Right lobe of liver (tissue), 6 donors: ENCODE measurements around the gene DDX51. TPM values are rescaled to one million over a fixed set of nuclear protein-coding genes. Genes with fewer than 3 reads are reported as not detected.

ENCODE experiments used
- ATAC-seq, 4 donors: fragments of 200-7000 bp; cut with Tn5 transposase; one replicate each; pipeline ENCODE4 v1.9.1; 2020; ENCODE audit warnings: mild to moderate bottlenecking in 4 of 4, moderate library complexity in 4 of 4
- DNase-seq, 3 donors: peaks; one replicate each; pipeline ENCODE4 v3.0.0-alpha.2; 2020
- H3K27ac ChIP-seq, 3 donors: fragments of 200-600 bp; one replicate each; pipeline ENCODE4 v1.8.0; 2022
- H3K27me3 ChIP-seq, 2 donors: fragments of 200-600 bp; one replicate each; pipeline ENCODE4 v1.8.0; 2022
- H3K36me3 ChIP-seq, 4 donors: fragments of 200-600 bp; sonication (generic) in 1 of 4; one replicate each; pipeline versions ENCODE4 v1.5.1 to v1.8.0; 2017 to 2022; ENCODE audit warnings: control low read depth in 1 of 4
- H3K4me1 ChIP-seq, 4 donors: fragments of 200-600 bp; sonication (generic) in 1 of 4; one replicate each; pipeline versions ENCODE4 v1.5.1 to v1.8.0; 2017 to 2022; ENCODE audit warnings: control low read depth in 1 of 4
- H3K4me3 ChIP-seq, 3 donors: fragments of 200-600 bp; one replicate each; pipeline ENCODE4 v1.8.0; 2022
- H3K9me3 ChIP-seq, 4 donors: fragments of 200-600 bp; sonication (generic) in 1 of 4; one replicate each; pipeline versions ENCODE4 v1.5.1 to v1.8.0; 2017 to 2022; ENCODE audit warnings: control low read depth in 1 of 4
- POLR2A ChIP-seq: fragments of 450-650 bp; IDR thresholded peaks from one replicate; pipeline ENCODE4 v1.6.1; 2017; ENCODE audit warnings: antibody characterized with exemption, mild to moderate bottlenecking
- WGBS: methylation state at CpG from one replicate; pipeline ENCODE4 v1.1.6; 2018; ENCODE audit warnings: low coverage, low lambda C conversion rate; ENCODE audit not compliant: insufficient coverage; ENCODE audit errors: missing lambda C conversion rate; 5-methylcytosine and 5-hydroxymethylcytosine counted together
- intact Hi-C, 2 donors: fragments of 100-400 bp; cut with DNase I; formaldehyde crosslinking; loops; one replicate each; pipeline versions ENCODE4 v1.11.2 to v1.14.1; 2022
- total RNA-seq, 6 experiments: library from RNA; depleted of rRNA in 2 of 6; stranded (reverse); fragments of >200 nt in 2 of 6; fragmentation: NEBNext Ultra II Directional in 3 of 6; extraction: Animal tissue kit (Norgen Biotek cat#: 25700) in 3 of 6; gene quantifications; one replicate each; pipeline versions ENCODE4 v1.1.0 to v1.2.4, GENCODE V29; 2016 to 2023
- TF ChIP-seq, protein P1 (sequence below), 4 donors: fragments of 200-600 bp in 3 of 4; fragments of 450-650 bp in 1 of 4; IDR thresholded peaks; one replicate each; pipeline versions ENCODE4 v1.5.1 to v1.8.0; 2016 to 2022; ENCODE audit warnings: antibody characterized with exemption in 4 of 4, mild to moderate bottlenecking in 2 of 4
- donor health status: DM: no; HTN: yes; CAD: no.
- donor health status: DM: no; HTN: no; CAD: no.
- donor health status: DM: no; HTN: no; CAD: no.
- donor health status: DM: no; HTN: yes; CAD: no.
- donor health status: DM: no; HTN: yes; CAD: no.

The DDX51 gene
- total RNA-seq, 6 experiments from 2014 or later, result 4.2 to 9.0 (median 5.2) TPM

DNA sequence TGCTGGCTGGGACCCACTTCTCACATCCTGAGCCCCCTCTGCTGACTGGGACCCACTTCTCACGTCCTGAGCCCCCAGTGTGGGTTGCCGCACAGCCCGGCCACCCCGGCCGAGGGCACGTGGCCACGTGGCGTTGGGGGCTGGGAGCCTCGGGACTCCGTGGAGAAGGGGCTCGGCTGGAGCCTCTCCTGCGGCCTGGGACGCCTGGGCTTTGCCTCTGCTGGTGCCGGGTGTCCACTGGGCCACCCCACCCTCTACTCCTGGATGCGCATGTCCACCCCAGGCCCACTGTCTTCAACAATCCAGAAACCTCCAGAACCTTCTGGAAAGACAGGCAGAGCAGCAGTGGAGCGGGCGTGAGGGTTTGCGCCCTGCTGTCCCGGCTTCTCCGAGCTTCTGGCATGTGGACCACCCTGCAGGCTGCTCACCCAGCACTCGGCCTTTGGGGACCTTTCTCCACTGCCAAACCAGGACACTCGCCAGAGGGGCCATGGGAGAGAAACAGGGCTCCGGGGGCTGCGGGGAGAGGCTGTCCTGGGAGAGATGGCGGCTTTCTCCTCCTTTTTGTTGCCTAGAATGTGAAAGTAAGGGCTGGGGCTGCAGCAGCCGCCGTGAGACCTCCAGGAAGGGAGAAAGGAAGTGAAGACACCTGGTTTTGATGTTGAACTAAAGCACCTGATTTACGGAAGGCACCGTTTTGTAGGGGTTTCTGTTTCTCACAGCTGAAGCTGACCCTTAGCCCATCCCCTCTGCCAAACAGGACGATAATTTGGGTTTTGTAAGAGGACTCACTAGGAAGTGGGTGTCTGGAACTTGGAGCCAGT, 30.1 kb upstream of the DDX51 start:
- 38% methylated on average over 9 of the region's 30 CpGs for WGBS
- no peaks in the 10 kb centered on the region for H3K27me3 ChIP-seq

DNA sequence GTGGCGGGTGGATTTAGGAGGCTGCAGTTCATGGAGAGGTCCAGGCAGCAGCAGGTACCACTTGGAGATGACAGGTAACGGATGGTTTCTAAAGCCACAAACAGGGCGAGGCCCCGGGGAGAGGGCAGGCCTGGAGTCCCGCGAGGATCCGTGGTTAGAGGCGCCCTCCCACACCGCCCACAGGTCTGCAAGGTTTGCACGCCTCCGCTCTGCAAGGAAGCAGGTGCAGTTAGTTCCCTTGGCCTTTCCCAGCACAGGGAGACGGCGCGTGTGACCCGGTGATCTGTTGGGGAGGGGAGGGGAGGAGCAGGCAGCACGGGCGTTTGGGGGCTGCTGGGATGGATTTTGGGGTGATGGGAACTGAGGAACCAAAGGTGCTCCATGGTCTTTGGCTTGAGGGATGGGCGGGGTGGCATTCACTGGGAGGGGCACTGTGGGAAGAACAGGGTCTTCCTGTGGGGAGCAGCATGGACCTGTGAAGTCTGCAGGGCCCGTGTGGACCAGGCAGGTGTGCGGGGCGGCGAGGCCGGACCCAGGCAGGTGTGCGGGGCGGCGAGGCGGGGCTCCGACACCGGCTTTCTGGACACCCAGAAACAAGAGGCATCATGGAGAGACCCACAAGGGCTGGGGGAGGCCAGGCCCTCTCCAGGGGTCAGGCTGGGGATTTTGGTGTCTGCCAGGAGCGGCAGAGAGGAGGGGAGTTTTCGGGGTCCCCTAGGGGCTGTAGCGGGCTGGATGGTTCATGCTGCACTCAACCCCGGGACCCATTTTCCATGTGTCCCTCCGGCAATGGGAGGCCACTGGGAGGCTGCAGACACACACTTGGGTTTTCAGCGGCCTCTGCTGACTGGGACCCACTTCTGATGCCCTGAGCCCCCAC, 29.3 kb upstream of the DDX51 start:
- no peak for TF ChIP-seq POLR2A
- TF ChIP-seq, protein P1, sequence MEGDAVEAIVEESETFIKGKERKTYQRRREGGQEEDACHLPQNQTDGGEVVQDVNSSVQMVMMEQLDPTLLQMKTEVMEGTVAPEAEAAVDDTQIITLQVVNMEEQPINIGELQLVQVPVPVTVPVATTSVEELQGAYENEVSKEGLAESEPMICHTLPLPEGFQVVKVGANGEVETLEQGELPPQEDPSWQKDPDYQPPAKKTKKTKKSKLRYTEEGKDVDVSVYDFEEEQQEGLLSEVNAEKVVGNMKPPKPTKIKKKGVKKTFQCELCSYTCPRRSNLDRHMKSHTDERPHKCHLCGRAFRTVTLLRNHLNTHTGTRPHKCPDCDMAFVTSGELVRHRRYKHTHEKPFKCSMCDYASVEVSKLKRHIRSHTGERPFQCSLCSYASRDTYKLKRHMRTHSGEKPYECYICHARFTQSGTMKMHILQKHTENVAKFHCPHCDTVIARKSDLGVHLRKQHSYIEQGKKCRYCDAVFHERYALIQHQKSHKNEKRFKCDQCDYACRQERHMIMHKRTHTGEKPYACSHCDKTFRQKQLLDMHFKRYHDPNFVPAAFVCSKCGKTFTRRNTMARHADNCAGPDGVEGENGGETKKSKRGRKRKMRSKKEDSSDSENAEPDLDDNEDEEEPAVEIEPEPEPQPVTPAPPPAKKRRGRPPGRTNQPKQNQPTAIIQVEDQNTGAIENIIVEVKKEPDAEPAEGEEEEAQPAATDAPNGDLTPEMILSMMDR (IDR thresholded peaks at IDR 0.05), result no peak
- whole genome bisulfite sequencing, result 56% methylated on average over 2 of the region's 35 CpGs
- Histone ChIP-seq H3K9me3 (no peaks in the 10 kb centered on the region), H3K36me3 (no peaks in the 10 kb centered on the region), H3K4me1 (no peaks in the 10 kb centered on the region), H3K27me3 (no peaks in the 10 kb centered on the region), H3K27ac (no peak overlapping the region), H3K4me3 (no peak overlapping the region)
- intact Hi-C loops, result no loop called here
- ATAC-seq (no peak), DNase-seq (peak in 1 of 3 donors; percentile 49)

More for the DNA sequence above, 30.1 kb upstream of the DDX51 start:
- Histone ChIP-seq H3K27ac (no peak overlapping the region), H3K4me3 (no peak overlapping the region), H3K36me3 (no peaks in the 10 kb centered on the region), H3K4me1 (no peaks in the 10 kb centered on the region), H3K9me3 (no peaks in the 10 kb centered on the region)
- TF ChIP-seq, protein P1 (IDR thresholded peaks at IDR 0.05), result no peak
- no peak for TF ChIP-seq POLR2A
- DNase-seq (peak in 2 of 3 donors; percentile 12 to 47), ATAC-seq (no peak)
- intact Hi-C loops, result no loop called here

DNA sequence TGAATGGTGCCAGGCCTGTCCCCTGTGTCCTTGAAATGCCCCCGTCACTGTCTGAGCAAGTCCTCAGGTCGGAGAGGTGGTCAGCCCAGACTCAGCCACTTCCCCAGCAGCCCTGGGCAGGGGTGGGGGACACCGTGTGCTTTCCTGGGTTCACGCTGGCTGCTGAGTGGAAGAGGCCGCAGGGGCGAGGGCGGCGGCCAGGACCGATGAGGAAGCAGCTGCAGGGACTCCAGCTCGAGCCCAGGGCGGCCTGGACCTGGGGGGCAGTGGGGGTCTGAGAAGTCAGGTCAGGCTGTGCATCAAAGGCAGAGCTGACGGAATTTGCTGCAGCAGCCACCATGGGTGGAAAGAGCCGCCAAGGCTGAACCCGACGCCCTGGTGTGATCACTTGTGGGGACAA, 28.5 kb upstream of the DDX51 start:
- peak in 1 of 3 donors; percentile 13 for DNase-seq
- Histone ChIP-seq H3K27ac (no peak overlapping the region), H3K9me3 (no peaks in the 10 kb centered on the region), H3K4me1 (no peaks in the 10 kb centered on the region), H3K4me3 (no peak overlapping the region), H3K36me3 (no peaks in the 10 kb centered on the region), H3K27me3 (no peaks in the 10 kb centered on the region)
- 37% methylated on average over 8 of the region's 15 CpGs for WGBS
- intact Hi-C loops, result no loop called here
- TF ChIP-seq POLR2A, result no peak
- TF ChIP-seq, protein P1 (IDR thresholded peaks at IDR 0.05), result no peak
- ATAC-seq, result no peak

DNA sequence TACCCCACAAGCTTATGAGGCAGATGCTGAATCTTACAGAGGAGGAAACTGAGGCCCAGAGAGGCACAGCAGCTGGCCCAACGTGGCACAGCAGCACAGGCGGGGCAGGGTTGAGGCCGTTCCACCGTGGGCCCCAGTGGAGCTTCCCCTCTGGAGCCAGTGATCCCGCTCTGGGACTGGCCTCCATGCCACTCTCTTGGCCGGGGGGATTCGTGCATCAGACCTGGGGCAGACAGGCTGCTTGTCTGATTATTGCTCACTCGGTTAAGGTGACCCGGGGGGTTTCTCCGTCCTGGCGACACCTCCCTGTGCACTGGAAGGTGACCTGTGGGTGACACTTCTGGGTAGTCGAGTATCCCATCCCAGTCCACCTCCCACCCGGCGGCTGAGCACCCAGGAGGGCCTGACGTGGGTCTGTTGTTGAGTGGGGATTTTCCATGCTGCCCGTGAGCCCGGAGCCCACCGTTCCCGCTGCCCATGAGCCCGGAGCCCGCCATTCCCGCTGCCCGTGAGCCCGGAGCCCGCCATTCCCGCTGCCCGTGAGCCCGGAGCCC, 27.9 kb upstream of the DDX51 start:
- Histone ChIP-seq H3K27me3 (no peaks in the 10 kb centered on the region), H3K4me1 (no peaks in the 10 kb centered on the region), H3K36me3 (no peaks in the 10 kb centered on the region), H3K27ac (no peak overlapping the region), H3K4me3 (no peak overlapping the region), H3K9me3 (no peaks in the 10 kb centered on the region)
- DNase-seq, result peak in 2 of 3 donors; percentile 14 to 48
- TF ChIP-seq, protein P1 (IDR thresholded peaks at IDR 0.05), result no peak
- no peak for TF ChIP-seq POLR2A
- intact Hi-C loops, result no loop called here
- ATAC-seq, result no peak
- WGBS, result 52% methylated on average over 13 of the region's 28 CpGs
